Tibial artery (tissue), 4 donors: ENCODE data around the gene ASB5.

Experiments
- DNase-seq, 2 donors: peaks; one replicate each; pipeline ENCODE4 v3.0.0-alpha.2; 2019
- H3K27ac ChIP-seq, 2 donors: fragments of 200-600 bp; sonication (generic) in 1 of 2; 1 replicate in 1 of 2; 2 replicates in 1 of 2; pipeline ENCODE4 v1.5.1; 2018 to 2019; ENCODE audit warnings: mild to moderate bottlenecking in 1 of 2
- H3K27me3 ChIP-seq, 2 donors: fragments of 200-600 bp; sonication (generic) in 1 of 2; one replicate each; pipeline versions ENCODE4 v1.5.1 to v1.6.0; 2016 to 2019
- H3K36me3 ChIP-seq, 3 donors: fragments of 200-600 bp; sonication (generic) in 2 of 3; one replicate each; pipeline ENCODE4 v1.5.1; 2016 to 2019; ENCODE audit warnings: mild to moderate bottlenecking in 2 of 3
- H3K4me1 ChIP-seq, 4 donors: fragments of 200-600 bp; sonication (generic) in 2 of 4; 1 replicate in 3 of 4; 2 replicates in 1 of 4; pipeline ENCODE4 v1.5.1; 2016 to 2019
- H3K4me3 ChIP-seq, 2 donors: fragments of 200-600 bp; sonication (generic) in 1 of 2; 1 replicate in 1 of 2; 2 replicates in 1 of 2; pipeline ENCODE4 v1.5.1; 2018 to 2019; ENCODE audit warnings: mild to moderate bottlenecking in 2 of 2
- H3K9me3 ChIP-seq, 3 donors: fragments of 200-600 bp; sonication (generic) in 1 of 3; one replicate each; pipeline ENCODE4 v1.5.1; 2016 to 2019
- intact Hi-C: fragments of 100-400 bp; cut with DNase I; formaldehyde crosslinking; loops from one replicate; pipeline ENCODE4 v1.15.0; 2023; ENCODE audit warnings: low total_unique reads
- TF ChIP-seq, protein P1 (sequence below), 2 experiments: fragments of 200-600 bp in 1 of 2; fragments of 450-650 bp in 1 of 2; IDR thresholded peaks; one replicate each; pipeline ENCODE4 v1.5.1; 2017 to 2019; ENCODE audit warnings: antibody characterized with exemption in 2 of 2, mild to moderate bottlenecking in 1 of 2, moderate library complexity in 1 of 2

ASB5 gene

DNA sequence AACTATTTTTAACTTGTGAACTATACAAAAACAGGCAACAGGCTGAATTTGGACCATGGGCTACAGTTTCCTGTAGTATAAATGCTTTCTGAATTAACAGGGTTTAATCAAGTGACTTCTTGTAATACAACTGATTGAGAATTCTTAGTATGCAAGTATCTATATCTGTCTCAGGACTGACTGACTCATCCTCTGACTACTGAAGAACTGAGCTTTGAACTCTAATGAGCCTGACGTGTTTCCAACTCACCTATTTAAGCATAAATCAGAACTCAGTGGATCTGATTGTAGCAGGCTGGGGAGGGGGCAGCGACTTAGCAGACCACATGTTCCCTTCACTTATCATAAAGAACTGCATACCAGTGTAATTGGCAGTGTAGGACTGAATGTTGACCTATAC, 81.4 kb downstream of the ASB5 start:
- TF ChIP-seq, protein P1, sequence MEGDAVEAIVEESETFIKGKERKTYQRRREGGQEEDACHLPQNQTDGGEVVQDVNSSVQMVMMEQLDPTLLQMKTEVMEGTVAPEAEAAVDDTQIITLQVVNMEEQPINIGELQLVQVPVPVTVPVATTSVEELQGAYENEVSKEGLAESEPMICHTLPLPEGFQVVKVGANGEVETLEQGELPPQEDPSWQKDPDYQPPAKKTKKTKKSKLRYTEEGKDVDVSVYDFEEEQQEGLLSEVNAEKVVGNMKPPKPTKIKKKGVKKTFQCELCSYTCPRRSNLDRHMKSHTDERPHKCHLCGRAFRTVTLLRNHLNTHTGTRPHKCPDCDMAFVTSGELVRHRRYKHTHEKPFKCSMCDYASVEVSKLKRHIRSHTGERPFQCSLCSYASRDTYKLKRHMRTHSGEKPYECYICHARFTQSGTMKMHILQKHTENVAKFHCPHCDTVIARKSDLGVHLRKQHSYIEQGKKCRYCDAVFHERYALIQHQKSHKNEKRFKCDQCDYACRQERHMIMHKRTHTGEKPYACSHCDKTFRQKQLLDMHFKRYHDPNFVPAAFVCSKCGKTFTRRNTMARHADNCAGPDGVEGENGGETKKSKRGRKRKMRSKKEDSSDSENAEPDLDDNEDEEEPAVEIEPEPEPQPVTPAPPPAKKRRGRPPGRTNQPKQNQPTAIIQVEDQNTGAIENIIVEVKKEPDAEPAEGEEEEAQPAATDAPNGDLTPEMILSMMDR (IDR thresholded peaks at IDR 0.05): no peak
- Histone ChIP-seq H3K9me3 (no peaks in the 10 kb centered on the region), H3K4me3 (no peak overlapping the region), H3K36me3 (no peaks in the 10 kb centered on the region), H3K27me3 (no peaks in the 10 kb centered on the region), H3K4me1 (peaks cover 0 to 37% (median 5%) of the 10 kb centered on the region in 4 donors), H3K27ac (peak overlapping the region; percentile 58 to 73)
- intact Hi-C loops: no loop called here
- no peak for DNase-seq

DNA sequence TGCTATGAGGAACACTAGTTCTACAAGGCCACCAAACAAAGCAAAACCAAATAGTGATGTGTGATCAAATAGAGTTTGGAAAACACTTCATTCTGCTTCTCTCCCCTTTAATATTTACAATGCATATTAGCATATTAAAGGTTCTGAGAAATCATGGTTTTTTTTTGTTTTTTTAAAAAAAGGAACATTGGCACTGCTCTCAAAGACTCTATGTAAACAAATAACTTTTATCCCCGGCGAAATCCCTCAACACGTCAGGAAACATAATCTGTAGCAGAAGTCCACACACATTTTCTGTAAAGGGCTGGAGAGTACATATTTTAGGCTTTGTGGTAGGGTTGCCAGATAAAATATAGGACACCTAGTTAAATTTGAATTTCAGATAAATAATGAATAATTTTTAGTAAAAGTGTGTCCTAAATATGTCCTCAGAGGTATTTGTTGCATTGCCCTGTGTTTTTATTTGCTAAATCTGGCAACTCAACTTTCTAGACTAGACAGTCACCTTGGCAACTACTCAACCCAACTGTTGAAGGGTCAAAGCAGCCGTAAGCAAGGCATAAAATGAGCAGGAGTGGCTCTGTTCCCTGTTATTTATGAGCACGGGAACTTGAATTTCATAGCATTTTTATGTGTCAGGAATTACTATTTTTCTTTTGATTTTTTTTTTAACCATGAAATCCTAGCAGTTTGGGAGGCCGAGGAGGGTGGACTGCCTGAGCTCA, 82.2 kb downstream of the ASB5 start:
- Histone ChIP-seq H3K27ac (peak overlapping the region; percentile 58 to 73), H3K36me3 (no peaks in the 10 kb centered on the region), H3K4me3 (no peak overlapping the region), H3K4me1 (peaks cover 0 to 37% (median 5%) of the 10 kb centered on the region in 4 donors), H3K27me3 (no peaks in the 10 kb centered on the region), H3K9me3 (no peaks in the 10 kb centered on the region)
- TF ChIP-seq, protein P1 (IDR thresholded peaks at IDR 0.05): no peak
- no peak for DNase-seq
- intact Hi-C loops: no loop called here

DNA sequence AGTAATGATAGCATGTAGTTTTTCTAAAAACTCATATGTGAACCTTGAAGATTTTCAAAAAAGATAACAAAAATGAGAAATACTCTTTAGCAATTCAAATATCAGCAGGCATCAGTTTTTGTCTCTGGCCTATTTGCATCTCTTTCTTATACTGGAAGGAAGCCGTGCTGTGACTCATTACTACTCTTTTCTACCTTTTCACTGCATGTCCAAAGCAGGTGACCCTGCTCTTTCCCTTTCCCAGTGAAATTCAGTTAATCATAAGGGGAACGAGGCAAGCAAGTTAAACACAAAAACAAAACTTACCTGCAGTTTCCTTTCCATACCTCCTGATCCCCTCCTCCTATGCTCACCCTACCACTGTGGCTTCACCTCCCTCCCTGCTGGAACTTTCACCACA, 83.0 kb downstream of the ASB5 start:
- H3K27me3 ChIP-seq: no peaks in the 10 kb centered on the region
- DNase-seq: no peak
- no peaks in the 10 kb centered on the region for H3K9me3 ChIP-seq
- no peak overlapping the region for H3K4me3 ChIP-seq
- H3K4me1 ChIP-seq: peaks cover 0 to 37% (median 5%) of the 10 kb centered on the region in 4 donors
- no peaks in the 10 kb centered on the region for H3K36me3 ChIP-seq
- peak overlapping the region; percentile 58 to 73 for H3K27ac ChIP-seq
- intact Hi-C loops: no loop called here
- TF ChIP-seq, protein P1 (IDR thresholded peaks at IDR 0.05): no peak

DNA sequence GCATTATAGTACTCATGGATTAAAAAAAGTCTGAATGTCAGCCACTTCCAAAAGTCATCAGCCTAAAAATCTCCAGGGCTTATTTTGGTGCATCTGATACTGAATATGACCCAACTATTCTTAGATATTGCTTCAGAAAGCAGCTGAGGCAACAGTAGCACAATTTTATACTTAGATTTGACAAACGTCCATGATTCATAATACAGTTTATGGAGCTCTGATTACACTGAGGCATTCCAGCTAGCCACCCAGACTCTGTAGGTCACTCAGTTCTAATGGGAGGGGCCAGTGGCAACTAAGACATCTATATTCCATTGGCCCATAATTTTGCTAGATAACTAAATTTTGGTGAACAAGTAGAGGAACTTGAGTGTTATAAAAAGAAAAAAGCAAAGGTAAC, 84.0 kb downstream of the ASB5 start:
- no peaks in the 10 kb centered on the region for H3K27me3 ChIP-seq
- no peaks in the 10 kb centered on the region for H3K9me3 ChIP-seq
- TF ChIP-seq, protein P1 (IDR thresholded peaks at IDR 0.05): no peak
- peak overlapping the region; percentile 55 to 73 for H3K27ac ChIP-seq
- intact Hi-C loops: no loop called here
- no peak overlapping the region for H3K4me3 ChIP-seq
- no peaks in the 10 kb centered on the region for H3K36me3 ChIP-seq
- DNase-seq: no peak
- peaks cover 0 to 37% (median 5%) of the 10 kb centered on the region in 4 donors for H3K4me1 ChIP-seq
